GM20000 (cell line): ENCODE results near the gene CACNA2D1.

ENCODE experiments used
- DNase-seq: peaks from one replicate; pipeline ENCODE4 v3.0.0; 2012; ENCODE audit warnings: low spot score
- TF ChIP-seq, protein P1 (sequence below): IDR thresholded peaks from 2 replicates; pipeline ENCODE4 v1.5.1; 2012; ENCODE audit warnings: mild to moderate bottlenecking, control low read depth; ENCODE audit errors: extremely low read depth, missing control alignments

Gene CACNA2D1

DNA sequence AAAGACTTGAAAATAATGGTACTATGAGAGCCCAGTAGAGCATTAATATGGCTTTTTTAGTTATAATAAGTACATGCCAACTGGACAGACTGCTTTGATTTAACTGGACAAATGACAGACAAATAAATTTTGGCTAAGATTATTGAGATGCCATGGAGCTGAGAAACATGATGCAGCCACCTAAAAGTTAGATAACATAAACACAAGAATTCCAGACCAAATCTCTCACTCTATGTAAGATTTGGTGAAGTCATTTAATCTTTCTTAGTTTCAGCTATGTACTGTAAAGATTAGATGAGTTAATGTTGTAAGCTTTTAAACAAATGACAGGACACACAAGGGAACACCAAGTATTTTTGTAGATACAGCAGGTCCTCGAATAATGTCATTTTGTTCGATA lies 118.2 kb downstream of the CACNA2D1 start:
- TF ChIP-seq, protein P1, sequence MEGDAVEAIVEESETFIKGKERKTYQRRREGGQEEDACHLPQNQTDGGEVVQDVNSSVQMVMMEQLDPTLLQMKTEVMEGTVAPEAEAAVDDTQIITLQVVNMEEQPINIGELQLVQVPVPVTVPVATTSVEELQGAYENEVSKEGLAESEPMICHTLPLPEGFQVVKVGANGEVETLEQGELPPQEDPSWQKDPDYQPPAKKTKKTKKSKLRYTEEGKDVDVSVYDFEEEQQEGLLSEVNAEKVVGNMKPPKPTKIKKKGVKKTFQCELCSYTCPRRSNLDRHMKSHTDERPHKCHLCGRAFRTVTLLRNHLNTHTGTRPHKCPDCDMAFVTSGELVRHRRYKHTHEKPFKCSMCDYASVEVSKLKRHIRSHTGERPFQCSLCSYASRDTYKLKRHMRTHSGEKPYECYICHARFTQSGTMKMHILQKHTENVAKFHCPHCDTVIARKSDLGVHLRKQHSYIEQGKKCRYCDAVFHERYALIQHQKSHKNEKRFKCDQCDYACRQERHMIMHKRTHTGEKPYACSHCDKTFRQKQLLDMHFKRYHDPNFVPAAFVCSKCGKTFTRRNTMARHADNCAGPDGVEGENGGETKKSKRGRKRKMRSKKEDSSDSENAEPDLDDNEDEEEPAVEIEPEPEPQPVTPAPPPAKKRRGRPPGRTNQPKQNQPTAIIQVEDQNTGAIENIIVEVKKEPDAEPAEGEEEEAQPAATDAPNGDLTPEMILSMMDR = no peak
- DNase-seq = no peak

DNA sequence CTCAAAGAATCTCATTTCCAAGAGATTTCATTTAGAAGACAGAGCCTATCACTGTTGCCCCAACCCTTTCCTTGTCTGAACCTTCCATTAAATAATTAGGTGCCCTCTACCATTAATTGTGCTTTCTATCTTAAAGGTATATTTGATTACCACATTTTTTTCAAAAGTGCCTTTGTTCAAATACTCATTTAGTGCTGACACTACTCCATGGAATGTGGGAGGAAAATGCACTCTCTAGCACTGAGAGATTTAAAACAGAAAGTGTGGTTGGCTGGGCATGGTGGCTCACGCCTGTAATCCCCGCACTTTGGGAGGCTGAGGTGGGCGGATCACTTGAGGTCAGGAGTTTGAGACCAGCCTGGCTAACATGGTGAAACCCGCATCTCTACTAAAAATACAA lies 119.8 kb downstream of the CACNA2D1 start:
- TF ChIP-seq, protein P1 = no peak
- no peak for DNase-seq

DNA sequence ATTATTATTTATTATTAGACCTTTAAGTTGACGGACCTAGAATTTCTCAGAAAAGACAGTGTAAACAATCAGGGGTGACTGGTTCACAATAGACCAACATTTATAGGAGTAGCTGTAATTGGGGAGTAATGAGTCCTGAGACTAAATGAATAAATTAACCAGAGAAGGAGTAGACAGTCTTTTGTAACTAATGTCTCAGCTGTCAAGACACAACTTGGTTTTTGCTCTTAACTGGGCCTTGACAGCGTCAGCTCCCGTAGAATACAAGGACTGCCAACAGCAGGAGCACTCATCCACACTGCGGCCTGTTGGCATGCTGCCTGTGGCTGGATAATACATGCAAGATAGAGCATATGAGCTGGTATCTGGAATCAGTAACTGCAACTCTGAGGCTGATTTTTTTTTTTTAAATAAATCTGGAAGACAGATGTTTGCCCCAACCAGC lies 123.9 kb downstream of the CACNA2D1 start:
- no peak for DNase-seq
- TF ChIP-seq, protein P1 = no peak

DNA sequence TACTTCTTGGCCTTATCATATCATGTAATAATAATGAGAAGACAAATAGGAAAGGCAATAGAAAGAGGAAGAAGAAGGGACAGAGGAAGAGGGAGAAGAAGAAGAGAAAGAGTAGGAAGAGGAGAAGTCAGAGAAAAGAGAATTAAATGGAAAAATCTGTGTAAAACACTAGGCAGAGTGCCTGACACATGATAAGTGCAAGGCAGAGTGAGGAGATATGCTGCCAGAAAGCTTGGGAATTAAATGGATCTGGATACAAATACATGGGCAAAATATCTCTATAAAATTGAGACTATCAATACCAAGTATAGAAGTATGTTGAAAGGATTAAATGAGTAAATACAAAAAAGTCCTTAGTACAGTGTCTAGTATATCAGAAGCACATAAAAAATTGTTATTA lies 124.8 kb downstream of the CACNA2D1 start:
- no peak for DNase-seq
- TF ChIP-seq, protein P1 = no peak

DNA sequence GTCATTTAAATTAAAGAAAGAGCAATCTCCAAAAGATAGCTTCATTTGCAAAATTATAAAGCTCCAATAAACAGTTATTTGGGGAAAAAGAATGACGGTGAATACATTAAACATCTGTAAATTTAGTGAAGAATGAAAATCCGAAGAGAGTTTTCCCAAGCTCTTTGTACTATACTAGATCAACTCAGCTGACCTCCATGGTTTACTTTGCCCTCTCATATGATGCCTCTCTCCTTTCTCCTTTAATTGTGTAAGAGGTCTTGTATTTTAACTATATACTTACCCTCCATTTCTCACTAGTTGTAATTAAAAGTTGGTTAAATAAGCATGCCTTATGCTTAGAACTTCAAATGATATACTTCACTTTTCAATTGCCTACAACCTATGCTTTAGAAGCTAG lies 125.8 kb downstream of the CACNA2D1 start:
- DNase-seq = no peak
- TF ChIP-seq, protein P1 = no peak

DNA sequence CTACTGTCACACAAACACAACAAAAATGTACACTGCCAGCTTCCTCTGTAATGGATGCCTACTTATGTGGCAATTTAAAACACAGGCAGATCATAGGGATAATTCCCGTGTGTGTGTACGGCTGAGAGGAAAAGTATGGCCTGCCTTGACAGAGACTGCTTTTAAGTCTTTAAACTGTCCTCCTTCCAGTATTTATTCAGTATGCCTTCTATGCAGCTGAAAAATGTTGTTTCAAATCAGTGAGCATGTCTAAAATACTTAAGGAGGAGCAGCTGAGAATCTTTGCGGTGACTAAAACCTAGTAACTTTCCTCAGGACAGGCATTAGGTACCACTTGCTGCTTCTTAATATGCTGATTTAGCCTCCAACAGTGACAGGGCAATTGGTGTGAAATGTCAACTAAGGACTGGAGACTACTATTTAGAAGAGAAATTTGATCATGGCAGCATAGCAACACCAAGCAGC lies 126.3 kb downstream of the CACNA2D1 start:
- TF ChIP-seq, protein P1 = no peak

DNA sequence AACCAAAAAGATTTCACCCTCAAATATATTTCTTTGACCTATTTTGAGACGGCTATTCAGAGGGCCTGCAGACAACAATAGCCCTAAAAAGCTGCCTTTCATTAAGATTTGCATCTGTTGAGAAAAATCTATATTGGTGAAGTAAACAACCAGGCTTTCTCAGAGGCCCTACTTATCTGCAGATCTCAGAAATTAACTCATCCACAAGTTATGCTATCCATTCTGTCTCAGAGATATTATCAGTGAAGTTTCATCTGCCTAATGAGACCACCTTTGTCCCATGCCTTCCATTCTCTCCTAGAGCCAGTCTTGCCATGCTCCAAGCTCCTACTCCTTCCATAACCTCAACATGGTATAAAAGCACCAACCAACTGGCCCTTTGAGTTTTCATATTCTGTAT lies 130.3 kb downstream of the CACNA2D1 start:
- no peak for DNase-seq
- TF ChIP-seq, protein P1 = no peak

More for the DNA sequence above, 126.3 kb downstream of the CACNA2D1 start:
- no peak for DNase-seq
